Peyer's patch (tissue), 4 donors: ENCODE data around the gene WDR49.

ENCODE experiments used
- POLR2A ChIP-seq, 2 donors: fragments of 450-650 bp; IDR thresholded peaks; one replicate each; pipeline ENCODE4 v1.5.1; 2017; ENCODE audit warnings: antibody characterized with exemption in 2 of 2, mild to moderate bottlenecking in 2 of 2, moderate library complexity in 2 of 2
- TF ChIP-seq, protein P1 (sequence below), 6 experiments: fragments of 450-650 bp in 4 of 6; fragments of 200-600 bp in 2 of 6; sonication (generic) in 1 of 6; IDR thresholded peaks; one replicate each; pipeline ENCODE4 v1.5.1; 2017 to 2019; ENCODE audit warnings: antibody characterized with exemption in 6 of 6, mild to moderate bottlenecking in 3 of 6, moderate library complexity in 1 of 6

DNA sequence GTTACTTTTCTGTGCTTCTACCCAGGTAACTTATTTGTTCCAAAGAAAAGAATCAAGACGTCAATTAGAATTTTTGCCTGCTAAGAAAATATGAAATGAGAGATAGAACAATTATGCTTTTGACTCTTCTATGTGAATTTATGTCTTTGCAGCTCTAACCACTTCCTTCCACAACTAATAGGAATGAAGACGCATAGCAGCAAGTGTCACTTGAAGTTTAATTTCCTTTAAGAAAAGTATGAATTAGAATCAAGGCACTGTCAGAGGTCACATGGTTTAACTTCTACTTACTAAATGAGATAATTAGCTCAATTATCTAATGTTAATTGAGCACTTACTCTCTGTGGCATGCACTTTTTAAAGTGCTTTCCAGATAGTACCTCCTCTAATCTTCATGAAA lies 3.3 kb downstream of the WDR49 start:
- TF ChIP-seq, protein P1, sequence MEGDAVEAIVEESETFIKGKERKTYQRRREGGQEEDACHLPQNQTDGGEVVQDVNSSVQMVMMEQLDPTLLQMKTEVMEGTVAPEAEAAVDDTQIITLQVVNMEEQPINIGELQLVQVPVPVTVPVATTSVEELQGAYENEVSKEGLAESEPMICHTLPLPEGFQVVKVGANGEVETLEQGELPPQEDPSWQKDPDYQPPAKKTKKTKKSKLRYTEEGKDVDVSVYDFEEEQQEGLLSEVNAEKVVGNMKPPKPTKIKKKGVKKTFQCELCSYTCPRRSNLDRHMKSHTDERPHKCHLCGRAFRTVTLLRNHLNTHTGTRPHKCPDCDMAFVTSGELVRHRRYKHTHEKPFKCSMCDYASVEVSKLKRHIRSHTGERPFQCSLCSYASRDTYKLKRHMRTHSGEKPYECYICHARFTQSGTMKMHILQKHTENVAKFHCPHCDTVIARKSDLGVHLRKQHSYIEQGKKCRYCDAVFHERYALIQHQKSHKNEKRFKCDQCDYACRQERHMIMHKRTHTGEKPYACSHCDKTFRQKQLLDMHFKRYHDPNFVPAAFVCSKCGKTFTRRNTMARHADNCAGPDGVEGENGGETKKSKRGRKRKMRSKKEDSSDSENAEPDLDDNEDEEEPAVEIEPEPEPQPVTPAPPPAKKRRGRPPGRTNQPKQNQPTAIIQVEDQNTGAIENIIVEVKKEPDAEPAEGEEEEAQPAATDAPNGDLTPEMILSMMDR (IDR thresholded peaks at IDR 0.05): no peak
- no peak for TF ChIP-seq POLR2A (IDR thresholded peaks at IDR 0.05)
